Activated naive CD4-positive, alpha-beta T cell treated with anti-CD3 and anti-CD28 coated beads for 36 hours (primary cell): Measurements from ENCODE around the gene VGF. TPM values are rescaled to one million over a fixed set of nuclear protein-coding genes. Genes with fewer than 3 reads are reported as not detected.

Experiments
- CTCF ChIA-PET: fragments of 350-600 bp; sonication (Branson Sonifier 250); formaldehyde crosslinking; loops from one replicate; lab custom pipeline; 2021; ENCODE audit warnings: antibody characterized with exemption; lab: Charles Lee
- DNase-seq: peaks from one replicate; pipeline ENCODE4 v3.0.0-alpha.2; 2020
- H3K27ac Mint-ChIP-seq: one replicate; pipeline ENCODE4 v1.8.0; 2021; ENCODE audit warnings: mild to moderate bottlenecking, mixed read lengths
- H3K27me3 Mint-ChIP-seq: one replicate; pipeline ENCODE4 v1.8.0; 2021; ENCODE audit warnings: low read depth, mixed read lengths
- H3K36me3 Mint-ChIP-seq: one replicate; pipeline ENCODE4 v1.8.0; 2021; ENCODE audit warnings: low read depth, mixed read lengths
- H3K4me1 Mint-ChIP-seq: one replicate; pipeline ENCODE4 v1.8.0; 2021; ENCODE audit warnings: low read depth, mixed read lengths
- H3K4me3 Mint-ChIP-seq: one replicate; pipeline ENCODE4 v1.8.0; 2021; ENCODE audit warnings: mild to moderate bottlenecking, moderate library complexity, mixed read lengths
- H3K9me3 Mint-ChIP-seq: one replicate; pipeline ENCODE4 v1.8.0; 2021; ENCODE audit warnings: mixed read lengths
- intact Hi-C: fragments of 100-400 bp; cut with micrococcal nuclease; formaldehyde crosslinking; loops from one replicate; pipeline ENCODE4 v1.15.1; 2023
- total RNA-seq, 2 experiments: library from RNA; stranded (reverse); gene quantifications; one replicate each; pipeline ENCODE4 v1.2.3, GENCODE V29; 2021

Gene VGF
- total RNA-seq, 2 experiments from 2014 or later = not detected

DNA sequence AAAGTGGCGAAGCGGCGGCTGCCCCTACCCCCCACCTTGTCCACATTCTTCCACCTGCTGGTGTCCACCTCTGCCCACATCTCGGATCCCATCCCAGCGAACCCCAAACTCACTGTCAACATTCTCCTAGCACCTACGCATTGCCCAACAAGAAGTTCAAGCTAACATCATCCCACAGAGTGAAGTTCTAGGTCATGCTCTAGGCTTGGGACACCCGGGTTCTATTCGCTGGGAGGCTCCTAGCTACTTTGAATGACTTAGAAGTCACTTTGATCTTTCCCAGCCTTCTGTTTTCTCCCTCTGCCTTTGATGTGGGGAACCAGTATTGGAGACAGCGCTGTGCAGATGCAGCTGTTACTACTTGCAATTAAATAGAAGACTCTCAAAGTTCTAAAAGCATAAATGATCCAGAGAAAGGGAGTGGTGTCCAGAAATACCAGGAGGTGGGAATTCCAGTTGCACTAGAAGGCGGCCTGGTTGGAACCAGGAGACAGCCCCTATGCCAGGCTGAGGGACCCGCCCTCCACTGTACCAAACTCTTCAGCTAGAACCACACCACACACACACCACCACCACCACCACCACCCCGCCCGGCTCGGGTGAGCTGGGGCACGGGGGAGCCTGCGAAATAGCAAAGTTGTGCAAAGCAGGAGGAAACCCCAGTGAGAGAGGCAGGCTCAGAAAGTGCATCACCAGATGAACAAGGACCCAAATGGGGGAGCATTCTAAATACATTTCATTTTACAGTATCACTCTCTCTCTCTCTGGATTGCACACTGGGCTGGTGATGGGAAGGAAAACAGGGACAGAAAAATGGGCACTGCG is 5.5 kb upstream of the VGF start:
- no peak for DNase-seq
- no peak overlapping the region for H3K4me3 Mint-ChIP-seq
- H3K27me3 Mint-ChIP-seq = peaks cover 79% of the 10 kb centered on the region
- no peak overlapping the region for H3K27ac Mint-ChIP-seq
- no peaks in the 10 kb centered on the region for H3K36me3 Mint-ChIP-seq
- H3K9me3 Mint-ChIP-seq = no peaks in the 10 kb centered on the region
- intact Hi-C loops = loop anchor here (2.0 to 10.0 kb wide), 2 partner anchors 32 to 114 kb away; no protein-coding TSS in a partner anchor
- CTCF ChIA-PET = interaction anchor here (0.5 to 2.8 kb wide), 13 partner anchors 16 to 1246 kb away, joined by 3 to 16 read pairs (median 4); partner anchors contain the start of gene AP1S1
- H3K4me1 Mint-ChIP-seq = peaks cover 72% of the 10 kb centered on the region

- Mint-ChIP-seq H3K4me3 (no peak overlapping the region), H3K27me3 (peaks cover 79% of the 10 kb centered on the region), H3K4me1 (peaks cover 79% of the 10 kb centered on the region), H3K36me3 (no peaks in the 10 kb centered on the region), H3K9me3 (no peaks in the 10 kb centered on the region), H3K27ac (no peak overlapping the region)
- intact Hi-C loops = loop anchor here (1.0 to 10.0 kb wide), 5 partner anchors 22 to 275 kb away; partner anchors contain the start of gene ACHE
- peak; percentile 84 for DNase-seq
- CTCF ChIA-PET = interaction anchor here (0.6 to 2.8 kb wide), 12 partner anchors 16 to 1247 kb away, joined by 3 to 16 read pairs (median 4); partner anchors contain the start of gene AP1S1
Measured at GRCh38 chr7:101169838-101170551, 4.6 kb upstream of the VGF start.

- no peaks in the 10 kb centered on the region for H3K36me3 Mint-ChIP-seq
- intact Hi-C loops = loop anchor here (1.0 to 10.0 kb wide), 3 partner anchors 23 to 274 kb away; partner anchors contain the start of gene ACHE
- peak; percentile 18 for DNase-seq
- H3K4me3 Mint-ChIP-seq = no peak overlapping the region
- H3K4me1 Mint-ChIP-seq = peaks cover 81% of the 10 kb centered on the region
- H3K9me3 Mint-ChIP-seq = no peaks in the 10 kb centered on the region
- H3K27ac Mint-ChIP-seq = no peak overlapping the region
- peaks cover 78% of the 10 kb centered on the region for H3K27me3 Mint-ChIP-seq
- CTCF ChIA-PET = interaction anchor here (0.6 to 2.0 kb wide), 9 partner anchors 18 to 64 kb away, joined by 3 to 17 read pairs (median 4); no protein-coding TSS in a partner anchor
Measured at GRCh38 chr7:101169110-101169837, 3.9 kb upstream of the VGF start.

DNA sequence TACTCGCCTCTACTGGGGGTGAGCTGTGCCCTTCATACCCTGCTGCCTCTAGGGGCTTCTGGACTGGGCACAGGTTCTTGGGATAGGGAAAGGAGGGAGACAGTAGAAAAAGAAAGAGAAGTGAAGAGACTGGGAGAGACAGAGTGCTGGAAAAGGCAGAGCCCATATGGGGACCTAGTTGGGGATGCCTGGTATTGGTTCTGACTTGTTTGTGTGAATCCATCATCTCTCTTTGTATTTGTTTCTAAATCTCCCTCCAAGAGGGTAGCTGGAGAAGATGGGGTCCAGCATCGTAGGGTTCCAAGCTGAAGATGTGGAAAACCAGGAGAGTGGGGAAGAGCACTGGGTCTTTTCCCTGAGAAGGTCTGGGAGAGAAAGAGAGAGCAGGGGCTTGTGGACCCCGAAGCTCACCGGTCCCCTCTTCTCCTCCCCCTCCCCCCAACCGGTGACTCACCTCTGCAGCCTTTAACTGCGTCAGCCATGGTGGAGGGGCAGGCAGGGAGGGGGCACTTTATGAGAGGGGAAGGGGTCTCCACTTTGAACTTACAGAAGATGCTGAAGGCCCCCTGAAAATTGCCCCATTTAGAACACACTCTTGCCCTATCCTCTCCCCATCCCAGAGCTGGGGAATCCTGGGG is 3.2 kb upstream of the VGF start:
- Mint-ChIP-seq H3K27ac (no peak overlapping the region), H3K4me3 (no peak overlapping the region)

DNA sequence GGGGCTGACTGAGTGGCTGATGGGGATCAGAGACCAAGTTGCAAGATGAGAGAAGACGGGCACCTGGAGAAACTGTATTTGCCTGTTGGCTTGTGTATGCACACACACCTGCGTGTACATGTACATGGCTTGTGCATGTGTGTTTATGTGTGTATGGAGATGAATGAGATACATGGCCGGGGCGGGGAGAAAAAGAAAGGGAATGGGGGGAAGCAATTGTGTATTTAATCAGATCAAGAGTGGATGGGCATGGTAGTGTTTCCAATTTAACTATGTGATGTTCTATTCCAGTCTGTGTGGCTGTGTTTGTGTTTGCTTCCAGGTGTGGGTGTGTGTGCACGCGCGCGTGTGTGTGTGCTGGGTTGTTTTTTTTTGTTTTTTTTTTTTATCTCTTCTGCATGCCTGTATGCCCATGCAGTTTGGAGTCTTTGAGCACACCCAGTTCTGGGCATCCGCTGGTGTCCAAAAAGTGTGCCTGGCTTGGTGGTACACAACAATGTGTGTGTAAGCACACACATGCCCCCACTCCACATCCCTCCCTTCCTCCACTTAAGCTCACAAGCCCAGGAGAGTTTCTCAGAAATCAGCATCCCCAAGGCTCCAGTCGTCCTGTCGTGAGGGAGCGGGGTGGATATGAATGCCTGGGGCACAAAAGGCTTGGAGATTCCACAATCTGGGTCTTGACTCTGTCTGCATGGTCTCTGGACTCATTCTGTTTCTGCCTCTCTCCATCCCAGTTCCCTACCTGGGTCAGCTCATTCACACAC is 2.5 kb upstream of the VGF start:
- H3K9me3 Mint-ChIP-seq = no peaks in the 10 kb centered on the region
- CTCF ChIA-PET = interaction anchor here (0.5 to 1.6 kb wide), 7 partner anchors 15 to 464 kb away, joined by 3 to 17 read pairs (median 4); no protein-coding TSS in a partner anchor
- no peak overlapping the region for H3K27ac Mint-ChIP-seq
- no peak overlapping the region for H3K4me3 Mint-ChIP-seq
- H3K27me3 Mint-ChIP-seq = peaks cover 70% of the 10 kb centered on the region
- peaks cover 76% of the 10 kb centered on the region for H3K4me1 Mint-ChIP-seq
- H3K36me3 Mint-ChIP-seq = no peaks in the 10 kb centered on the region
- DNase-seq = no peak
- intact Hi-C loops = loop anchor here (10.0 kb wide), 1 partner anchor 273 kb away; the partner anchor contains the start of gene ACHE

More for the DNA sequence above, 3.2 kb upstream of the VGF start:
- intact Hi-C loops = loop anchor here (1.0 to 10.0 kb wide), 3 partner anchors 24 to 274 kb away; partner anchors contain the start of gene ACHE
- DNase-seq = peak; percentile 25
- Mint-ChIP-seq H3K27me3 (peaks cover 73% of the 10 kb centered on the region), H3K36me3 (no peaks in the 10 kb centered on the region), H3K9me3 (no peaks in the 10 kb centered on the region), H3K4me1 (peaks cover 78% of the 10 kb centered on the region)
- CTCF ChIA-PET = interaction anchor here (0.5 to 1.6 kb wide), 8 partner anchors 14 to 465 kb away, joined by 3 to 17 read pairs (median 4); no protein-coding TSS in a partner anchor

- H3K4me3 Mint-ChIP-seq = no peak overlapping the region
- H3K9me3 Mint-ChIP-seq = no peaks in the 10 kb centered on the region
- intact Hi-C loops = loop anchor here (10.0 kb wide), 1 partner anchor 272 kb away; the partner anchor contains the start of gene ACHE
- no peaks in the 10 kb centered on the region for H3K36me3 Mint-ChIP-seq
- CTCF ChIA-PET = interaction anchor here (0.6 kb wide), 1 partner anchor 193 kb away, joined by 4 read pairs; no protein-coding TSS in a partner anchor
- no peak overlapping the region for H3K27ac Mint-ChIP-seq
- peaks cover 71% of the 10 kb centered on the region for H3K27me3 Mint-ChIP-seq
- peaks cover 76% of the 10 kb centered on the region for H3K4me1 Mint-ChIP-seq
- peak; percentile 14 for DNase-seq
Measured at GRCh38 chr7:101166909-101167644, 1.7 kb upstream of the VGF start.

DNA sequence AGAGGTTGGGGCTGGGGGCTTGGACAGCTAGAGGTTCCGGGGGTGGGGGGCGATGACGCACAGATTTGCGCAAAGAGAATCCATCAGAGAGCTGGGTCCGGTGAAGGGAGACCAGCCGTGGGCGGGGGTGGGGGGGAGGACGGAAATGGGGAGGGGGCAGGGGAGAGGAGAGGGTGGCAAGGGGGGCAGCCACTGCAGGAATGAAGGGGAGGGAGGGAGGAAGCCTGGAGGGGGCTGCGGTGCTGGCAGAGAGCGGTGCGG is 1.2 kb upstream of the VGF start:
- H3K27me3 Mint-ChIP-seq = peaks cover 66% of the 10 kb centered on the region
- H3K4me3 Mint-ChIP-seq = no peak overlapping the region
- intact Hi-C loops = loop anchor here (10.0 kb wide), 1 partner anchor 272 kb away; the partner anchor contains the start of gene ACHE
- DNase-seq = no peak
- no peaks in the 10 kb centered on the region for H3K9me3 Mint-ChIP-seq
- CTCF ChIA-PET = interaction anchor here (0.6 kb wide), 1 partner anchor 193 kb away, joined by 4 read pairs; no protein-coding TSS in a partner anchor
- H3K36me3 Mint-ChIP-seq = no peaks in the 10 kb centered on the region
- H3K27ac Mint-ChIP-seq = no peak overlapping the region
- H3K4me1 Mint-ChIP-seq = peaks cover 71% of the 10 kb centered on the region

GRCh38 chr7:101165958-101166647 is 734 bp upstream of the VGF start:
- peak overlapping the region; percentile 77 for H3K4me3 Mint-ChIP-seq
- H3K4me1 Mint-ChIP-seq = peaks cover 66% of the 10 kb centered on the region
- DNase-seq = no peak
- peaks cover 3% of the 10 kb centered on the region for H3K36me3 Mint-ChIP-seq
- CTCF ChIA-PET = interaction anchor here (1.0 to 1.4 kb wide), 4 partner anchors 22 to 277 kb away, joined by 3 to 8 read pairs (median 3); partner anchors contain the start of genes IFT22 and UFSP1
- H3K9me3 Mint-ChIP-seq = no peaks in the 10 kb centered on the region
- H3K27me3 Mint-ChIP-seq = peaks cover 66% of the 10 kb centered on the region
- intact Hi-C loops = loop anchor here (1.0 to 10.0 kb wide), 4 partner anchors 8 to 271 kb away; partner anchors contain the start of genes ACHE, AP1S1 and IFT22
- H3K27ac Mint-ChIP-seq = no peak overlapping the region

DNA sequence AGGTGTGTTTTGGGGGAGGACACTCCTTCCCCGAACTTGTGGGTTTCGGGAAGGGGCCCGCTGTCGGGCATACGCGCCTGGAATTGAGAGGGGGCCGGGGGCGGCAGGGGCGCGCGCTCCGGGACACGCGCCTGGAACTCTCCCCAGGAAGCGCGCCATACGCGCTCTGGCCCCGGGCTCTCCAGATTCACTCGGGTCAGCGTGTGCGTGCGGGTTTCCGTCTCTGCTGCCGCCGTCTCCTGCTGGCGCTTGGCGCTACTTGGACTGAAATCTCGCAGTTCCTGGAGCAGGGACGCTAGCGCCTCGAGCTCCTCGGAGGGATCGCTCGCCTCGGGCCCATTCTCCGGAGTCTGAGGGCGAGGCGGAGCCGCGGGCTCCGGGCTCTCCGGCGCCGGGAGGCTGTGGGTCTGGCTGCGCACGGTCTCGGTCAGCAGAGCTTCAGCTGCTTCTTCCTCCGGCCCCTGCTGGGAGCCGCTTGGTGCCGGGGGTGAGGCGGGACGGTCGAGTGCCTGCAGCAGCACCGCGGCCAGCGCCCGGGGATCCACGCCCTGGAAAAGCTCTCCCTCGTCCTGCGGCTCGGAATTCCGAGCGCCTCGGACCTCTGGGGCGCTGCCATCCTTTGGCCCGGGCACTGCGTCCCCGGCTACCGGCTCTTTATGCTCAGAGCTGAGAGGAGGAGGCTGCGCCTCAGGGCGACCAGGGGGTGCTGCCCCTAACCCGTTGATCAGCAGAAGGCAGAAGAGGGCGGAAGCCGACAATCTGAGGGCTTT is 1.1 kb downstream of the VGF start:
- H3K9me3 Mint-ChIP-seq = no peaks in the 10 kb centered on the region
- peaks cover 8% of the 10 kb centered on the region for H3K36me3 Mint-ChIP-seq
- no peak for DNase-seq
- peaks cover 48% of the 10 kb centered on the region for H3K4me1 Mint-ChIP-seq
- intact Hi-C loops = loop anchor here (10.0 kb wide), 1 partner anchor 269 kb away; the partner anchor contains the start of gene ACHE
- H3K4me3 Mint-ChIP-seq = no peak overlapping the region
- H3K27me3 Mint-ChIP-seq = peaks cover 50% of the 10 kb centered on the region
- CTCF ChIA-PET = no interaction called here
- H3K27ac Mint-ChIP-seq = no peak overlapping the region
